H1 (cell line): ENCODE results near the gene PHETA1. TPM values are rescaled to one million over a fixed set of nuclear protein-coding genes. Genes with fewer than 3 reads are reported as not detected.

Experiments used
- CTCF ChIA-PET: fragments of 300-600 bp; sonication (Branson Sonifier 250); formaldehyde crosslinking; loops from one replicate; lab custom pipeline; 2021; ENCODE audit not compliant: partially characterized antibody; lab: Charles Lee
- POLR2A ChIA-PET: fragments of 300-600 bp; sonication (Branson Sonifier 250); formaldehyde crosslinking; loops from one replicate; lab custom pipeline; 2021; ENCODE audit warnings: inconsistent platforms; ENCODE audit not compliant: partially characterized antibody; lab: Charles Lee
- DNase-seq, 2 experiments: peaks; one replicate each; pipeline versions ENCODE4 v3.0.0 to v3.0.0-alpha.2; 2010 to 2022; ENCODE audit warnings: low spot score in 2 of 2, low read depth in 1 of 2, mixed read lengths in 1 of 2
- FAIRE-seq: peaks from 2 replicates; lab custom pipeline; 2011; peaks lifted over from hg19 to GRCh38; lab: Jason Lieb, UNC
- H2AFZ ChIP-seq: 2 replicates; pipeline ENCODE4 v1.8.1; 2012; ENCODE audit warnings: low read length, inconsistent platforms
- H2AK5ac ChIP-seq: 2 replicates; pipeline ENCODE4 v1.6.1; 2013; ENCODE audit warnings: low read depth, low read length
- H2BK120ac ChIP-seq: replicated peaks from 2 replicates; pipeline ENCODE3; 2013; ENCODE audit warnings: low read depth, low read length, inconsistent platforms
- H2BK12ac ChIP-seq: 2 replicates; pipeline ENCODE4 v1.6.1; 2013; ENCODE audit warnings: low read depth, low read length
- H2BK15ac ChIP-seq: 2 replicates; pipeline ENCODE4 v1.6.1; 2013; ENCODE audit warnings: low read length
- H2BK20ac ChIP-seq: 2 replicates; pipeline ENCODE4 v1.6.1; 2013; ENCODE audit warnings: low read length
- H2BK5ac ChIP-seq: 2 replicates; pipeline ENCODE4 v1.6.1; 2013; ENCODE audit warnings: low read depth, low read length
- H3K14ac ChIP-seq: 2 replicates; pipeline ENCODE4 v1.6.1; 2013; ENCODE audit warnings: inconsistent platforms; ENCODE audit not compliant: insufficient read length
- H3K18ac ChIP-seq: 2 replicates; pipeline ENCODE4 v1.6.1; 2013; ENCODE audit warnings: low read length; ENCODE audit errors: extremely low read depth
- H3K23ac ChIP-seq: 2 replicates; pipeline ENCODE4 v1.6.1; 2013; ENCODE audit warnings: inconsistent platforms; ENCODE audit not compliant: insufficient read length
- H3K23me2 ChIP-seq: 2 replicates; pipeline ENCODE4 v1.6.1; 2013; ENCODE audit warnings: low read depth, low read length
- H3K27ac ChIP-seq: 2 replicates; pipeline ENCODE4 v1.6.1; 2011; ENCODE audit warnings: low read depth, low read length, inconsistent platforms
- H3K27me3 ChIP-seq, 4 experiments: replicated peaks in 1 of 4; 1 replicate in 1 of 4; 2 replicates in 3 of 4; pipeline versions ENCODE4 v1.6.1 to v1.8.1; 2011 to 2013; ENCODE audit warnings: low read length in 3 of 4, mild to moderate bottlenecking in 3 of 4, inconsistent platforms in 2 of 4, mixed read lengths in 2 of 4, moderate library complexity in 1 of 4; ENCODE audit not compliant: control insufficient read depth in 3 of 4, insufficient read depth in 3 of 4; ENCODE audit errors: extremely low read depth in 1 of 4
- H3K36me3 ChIP-seq, 4 experiments: 2 replicates each; pipeline versions ENCODE4 v1.6.1 to v1.8.1; 2011 to 2013; ENCODE audit warnings: mild to moderate bottlenecking in 4 of 4, low read length in 3 of 4, moderate library complexity in 2 of 4, control low read depth in 1 of 4, inconsistent platforms in 1 of 4; ENCODE audit not compliant: insufficient read depth in 4 of 4, control insufficient read depth in 2 of 4
- H3K4ac ChIP-seq: replicated peaks from 2 replicates; pipeline ENCODE3; 2013; ENCODE audit warnings: low read length, low read depth, mixed read lengths, inconsistent platforms; ENCODE audit not compliant: insufficient read length
- H3K4me1 ChIP-seq, 4 experiments: replicated peaks in 1 of 4; 1 replicate in 1 of 4; 2 replicates in 3 of 4; pipeline versions ENCODE4 v1.6.1 to v1.8.1; 2011 to 2013; ENCODE audit warnings: low read length in 3 of 4, inconsistent platforms in 2 of 4, mixed read lengths in 1 of 4; ENCODE audit not compliant: insufficient read depth in 4 of 4, control insufficient read depth in 3 of 4
- H3K4me2 ChIP-seq, 2 experiments: 2 replicates each; pipeline versions ENCODE4 v1.6.1 to v1.8.1; 2011 to 2013; ENCODE audit warnings: low read depth in 2 of 2, low read length in 2 of 2, control low read depth in 1 of 2, inconsistent platforms in 1 of 2, mild to moderate bottlenecking in 1 of 2; ENCODE audit not compliant: insufficient read depth in 1 of 2
- H3K4me3 ChIP-seq, 4 experiments: fragments of 200-600, 300-600 bp in 1 of 4; sonication (generic), shearing (Covaris generic), sonication (Bioruptor Twin) in 1 of 4; 2 replicates each; pipeline versions ENCODE4 v1.5.1 to v1.8.1; 2011 to 2016; ENCODE audit warnings: low read length in 4 of 4, low read depth in 3 of 4, control low read depth in 2 of 4, inconsistent platforms in 2 of 4, mild to moderate bottlenecking in 2 of 4, mixed read lengths in 1 of 4, moderate library complexity in 1 of 4; ENCODE audit not compliant: insufficient read depth in 2 of 4; ENCODE audit errors: extremely low read depth in 1 of 4
- H3K56ac ChIP-seq: replicated peaks from 2 replicates; pipeline ENCODE3; 2013; ENCODE audit warnings: low read depth, mild to moderate bottlenecking, mixed read lengths, low read length, inconsistent platforms; ENCODE audit not compliant: insufficient read length
- H3K79me1 ChIP-seq: 2 replicates; pipeline ENCODE4 v1.6.1; 2013; ENCODE audit warnings: low read depth, low read length, control low read depth
- H3K79me2 ChIP-seq, 2 experiments: 2 replicates each; pipeline versions ENCODE4 v1.6.1 to v1.8.1; 2012 to 2013; ENCODE audit warnings: low read length in 2 of 2, mild to moderate bottlenecking in 2 of 2, inconsistent platforms in 1 of 2; ENCODE audit not compliant: insufficient read depth in 2 of 2, control insufficient read depth in 1 of 2
- H3K9ac ChIP-seq, 4 experiments: replicated peaks in 1 of 4; 1 replicate in 1 of 4; 2 replicates in 3 of 4; pipeline versions ENCODE4 v1.6.1 to v1.8.1; 2011 to 2013; ENCODE audit warnings: low read depth in 3 of 4, low read length in 3 of 4, control low read depth in 2 of 4, mild to moderate bottlenecking in 2 of 4, moderate library complexity in 2 of 4, inconsistent platforms in 1 of 4; ENCODE audit errors: extremely low read depth in 1 of 4
- H3K9me3 ChIP-seq, 2 experiments: 2 replicates each; pipeline versions ENCODE4 v1.6.1 to v1.8.1; 2012 to 2013; ENCODE audit warnings: mild to moderate bottlenecking in 2 of 2, moderate library complexity in 2 of 2, control low read depth in 1 of 2, inconsistent platforms in 1 of 2, low read depth in 1 of 2, low read length in 1 of 2, mixed read lengths in 1 of 2; ENCODE audit not compliant: insufficient read depth in 2 of 2
- H4K20me1 ChIP-seq, 2 experiments: replicated peaks in 1 of 2; 2 replicates each; pipeline versions ENCODE3 to v1.8.1; 2011 to 2013; ENCODE audit warnings: inconsistent platforms in 2 of 2, low read length in 2 of 2, mild to moderate bottlenecking in 1 of 2; ENCODE audit not compliant: insufficient read depth in 2 of 2, control insufficient read depth in 1 of 2
- H4K5ac ChIP-seq: 2 replicates; pipeline ENCODE4 v1.6.1; 2013; ENCODE audit warnings: low read length, low read depth, mixed read lengths, inconsistent platforms; ENCODE audit not compliant: insufficient read length
- H4K8ac ChIP-seq: 2 replicates; pipeline ENCODE4 v1.8.0; 2013; ENCODE audit warnings: mild to moderate bottlenecking, moderate library complexity, low read length, inconsistent platforms; ENCODE audit not compliant: insufficient read depth; ENCODE audit errors: extremely low read depth
- H4K91ac ChIP-seq: replicated peaks from 2 replicates; pipeline ENCODE3; 2013; ENCODE audit warnings: low read length, mixed read lengths, inconsistent platforms; ENCODE audit not compliant: insufficient read length
- ASH2L ChIP-seq: fragments of 200-600, 300-600 bp; sonication (generic); IDR thresholded peaks from one replicate; pipeline ENCODE4 v1.7.1; 2017; ENCODE audit warnings: low read length
- CEBPB ChIP-seq: IDR thresholded peaks from 2 replicates; pipeline ENCODE4 v1.6.1; 2012; ENCODE audit warnings: low read depth, low read length
- MAX ChIP-seq: IDR thresholded peaks from 2 replicates; pipeline ENCODE4 v1.6.1; 2012; ENCODE audit warnings: inconsistent platforms
- SP4 ChIP-seq: IDR thresholded peaks from 2 replicates; pipeline ENCODE4 v1.6.1; 2012; ENCODE audit warnings: low read length, inconsistent platforms
- TEAD4 ChIP-seq: IDR thresholded peaks from 2 replicates; pipeline ENCODE4 v1.6.1; 2012; ENCODE audit warnings: low read depth, low read length, inconsistent platforms, mixed read lengths
- WGBS, 2 experiments: shearing (Covaris generic) in 1 of 2; methylation state at CpG; one replicate each; pipeline versions ENCODE4 v1.1.6 to v1.1.7; 2013 to 2015; ENCODE audit warnings: low lambda C conversion rate in 2 of 2, mixed read lengths in 2 of 2, inconsistent platforms in 1 of 2, low coverage in 1 of 2, missing lambda C conversion rate in 1 of 2; ENCODE audit not compliant: insufficient replicate concordance in 2 of 2, insufficient coverage in 1 of 2, insufficient read length in 1 of 2; ENCODE audit errors: extremely low coverage in 1 of 2, missing lambda C conversion rate in 1 of 2; 5-methylcytosine and 5-hydroxymethylcytosine counted together
- polyA plus RNA-seq, 7 experiments: library from polyadenylated mRNA; depleted of rRNA in 3 of 7; stranded (reverse) in 5 of 7; unstranded in 2 of 7; fragments of >200 nt in 5 of 7; fragments of 200-250 nt in 2 of 7; gene quantifications; 1 replicate in 5 of 7; 2 replicates in 1 of 7; 4 replicates in 1 of 7; pipeline versions ENCODE4 v1.2.1 to v1.2.3, GENCODE V29; 2011 to 2013; ENCODE audit warnings: missing spikeins in 2 of 7, mixed read lengths in 2 of 7
- total RNA-seq: library from RNA; stranded (reverse); fragmentation: NEBNext Ultra II Directional; extraction: Animal tissue kit (Norgen Biotek cat#: 25700); gene quantifications from 2 replicates; pipeline ENCODE4 v1.2.1, GENCODE V29; 2021

The PHETA1 gene
- total and polyA plus RNA-seq, 2 of the 8 experiments (the other 6 are each of a cell fraction or from before 2014, with no cell fraction given): 5.2 to 12.3 TPM

GRCh38 chr12:111349101-111349747, 19.7 kb downstream of the PHETA1 start:
- no peak overlapping the region for H2BK15ac ChIP-seq
- peaks cover 0 to 6% (median 1%) of the 10 kb centered on the region in 4 experiments; a peak in 3 of 8 replicates for H3K36me3 ChIP-seq
- ChIA-PET POLR2A (no interaction called here), CTCF (interaction anchor here (1.1 kb wide), 1 partner anchor 28 kb away, joined by 3 read pairs; no protein-coding TSS in a partner anchor)
- H3K79me1 ChIP-seq: no peaks in the 10 kb centered on the region
- WGBS, 2 experiments: 89% methylated on average over 11 of the region's 11 CpGs; no CpG with 5 or more reads in 1 of the 2 experiments
- no peak overlapping the region for H2AFZ ChIP-seq
- H3K4me1 ChIP-seq: 0 out of 7 replicates have a peak, but pooled peaks cover 0 to 4% (median 0%) of the 10 kb centered on the region in 4 experiments
- no peaks in the 10 kb centered on the region for H3K79me2 ChIP-seq
- H3K18ac ChIP-seq: no peak overlapping the region
- no peak overlapping the region; the same call in 1 of the 2 replicates for H4K8ac ChIP-seq
- no peak overlapping the region for H4K91ac ChIP-seq
- H3K27ac ChIP-seq: no peak overlapping the region
- no peak overlapping the region for H3K4me2 ChIP-seq
- H2BK20ac ChIP-seq: no peak overlapping the region
- no peak overlapping the region for H3K4ac ChIP-seq
- no peak overlapping the region for H2BK12ac ChIP-seq
- no peak overlapping the region for H2AK5ac ChIP-seq
- no peak overlapping the region for H3K56ac ChIP-seq
- no peak overlapping the region for H3K14ac ChIP-seq
- H3K23me2 ChIP-seq: no peaks in the 10 kb centered on the region
- DNase-seq (no peak), FAIRE-seq (no peak)
- TF ChIP-seq SP4: no peak
- TF ChIP-seq ASH2L: no peak
- no peak for TF ChIP-seq CEBPB
- no peak for TF ChIP-seq MAX
- TF ChIP-seq TEAD4: no peak
- H4K5ac ChIP-seq: no peak overlapping the region
- H4K20me1 ChIP-seq: no peaks in the 10 kb centered on the region
- no peak overlapping the region for H3K23ac ChIP-seq
- peaks cover 12 to 16% of the 10 kb centered on the region in 2 experiments; a peak in 3 of 4 replicates for H3K9me3 ChIP-seq
- H3K9ac ChIP-seq: no peak overlapping the region
- H3K4me3 ChIP-seq: no peak overlapping the region
- no peaks in the 10 kb centered on the region; a peak in 1 of 7 replicates for H3K27me3 ChIP-seq
- no peak overlapping the region for H2BK5ac ChIP-seq
- H2BK120ac ChIP-seq: no peak overlapping the region
